A172 (cell line): Measurements from ENCODE around the gene KRTAP5-6. TPM values are rescaled to one million over a fixed set of nuclear protein-coding genes. Genes with fewer than 3 reads are reported as not detected.

Experiments used
- DNase-seq: peaks from one replicate; pipeline ENCODE4 v3.0.0-alpha.2; 2015; ENCODE audit warnings: low spot score
- total RNA-seq: library from RNA; depleted of rRNA; stranded (reverse); fragments of >200 nt; shearing (Covaris generic); gene quantifications from 2 replicates; pipeline ENCODE4 v1.2.3, GENCODE V29; 2014; rRNA removed

Gene KRTAP5-6
- not detected in 2 replicates for total RNA-seq

- no peak for DNase-seq
Measured at GRCh38 chr11:1696608-1697570, at the start of gene KRTAP5-6. KRTAP5-6 (plus strand) TSS chr11:1697195; CDS start chr11:1697246, 51 bp downstream.

GRCh38 chr11:1647901-1648652, 48.9 kb upstream of the KRTAP5-6 start:
- DNase-seq, result no peak

- no peak for DNase-seq
Measured at GRCh38 chr11:1648653-1649420, 48.2 kb upstream of the KRTAP5-6 start.

- no peak for DNase-seq
Measured at GRCh38 chr11:1650034-1650917, 46.7 kb upstream of the KRTAP5-6 start.

GRCh38 chr11:1650918-1651262, 46.1 kb upstream of the KRTAP5-6 start:
- DNase-seq, result no peak

- no peak for DNase-seq
Measured at GRCh38 chr11:1651411-1651980, 45.5 kb upstream of the KRTAP5-6 start.

GRCh38 chr11:1652026-1652425, 45.0 kb upstream of the KRTAP5-6 start:
- DNase-seq, result no peak

GRCh38 chr11:1652442-1652770, 44.6 kb upstream of the KRTAP5-6 start:
- no peak for DNase-seq

- peak; percentile 19 for DNase-seq
Measured at GRCh38 chr11:1652771-1653540, 44.0 kb upstream of the KRTAP5-6 start.

GRCh38 chr11:1653541-1654387, 43.2 kb upstream of the KRTAP5-6 start:
- no peak for DNase-seq

GRCh38 chr11:1654388-1655167, 42.4 kb upstream of the KRTAP5-6 start:
- no peak for DNase-seq

- DNase-seq, result no peak
Measured at GRCh38 chr11:1655168-1656060, 41.6 kb upstream of the KRTAP5-6 start.

- no peak for DNase-seq
Measured at GRCh38 chr11:1656061-1656441, 40.9 kb upstream of the KRTAP5-6 start.

- no peak for DNase-seq
Measured at GRCh38 chr11:1656670-1657069, 40.3 kb upstream of the KRTAP5-6 start.

- DNase-seq, result no peak
Measured at GRCh38 chr11:1659506-1659905, 37.5 kb upstream of the KRTAP5-6 start.

GRCh38 chr11:1660111-1660867, 36.7 kb upstream of the KRTAP5-6 start:
- DNase-seq, result no peak
